ENCODE measurements around the gene SH2D3A.

SH2D3A gene

DNA sequence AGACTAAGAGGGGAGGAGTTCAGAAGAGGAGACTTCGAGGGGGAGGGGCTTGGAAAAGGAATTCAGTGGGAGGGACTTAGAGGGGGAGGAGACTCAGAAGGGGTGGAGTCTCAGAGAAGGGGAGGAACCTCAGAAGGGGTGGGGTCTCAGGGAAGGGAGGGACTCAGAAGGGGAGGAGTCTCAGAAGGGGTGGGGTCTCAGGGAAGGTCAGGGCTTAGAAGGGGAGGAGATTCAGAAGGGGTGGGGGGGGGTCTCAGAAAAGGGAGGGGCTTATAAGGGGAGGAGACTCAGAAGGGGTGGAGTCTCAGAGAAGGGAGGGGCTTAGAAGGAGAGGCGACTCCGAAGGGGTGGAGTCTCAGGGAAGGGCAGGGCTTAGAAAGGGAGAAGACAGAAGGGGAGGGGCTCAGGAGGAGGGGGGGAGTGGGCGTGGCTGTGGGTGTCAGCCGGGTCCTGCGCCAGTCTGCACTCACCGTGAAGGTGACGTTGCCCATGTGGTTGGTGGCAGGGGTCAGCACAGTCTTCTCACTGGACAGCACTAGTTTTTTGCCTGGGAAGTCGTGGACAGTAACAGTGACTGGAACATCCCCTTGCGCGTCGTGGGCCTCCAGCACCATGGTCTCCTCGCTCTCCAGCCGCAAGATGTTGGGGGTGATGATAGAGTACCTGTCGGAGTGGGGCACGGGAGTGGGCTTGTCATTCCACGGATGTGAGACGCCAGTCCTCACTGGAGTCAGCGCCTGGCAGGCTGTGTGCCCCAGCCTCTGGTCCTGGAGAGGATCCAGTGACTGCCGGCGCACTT, 48.3 kb downstream of the SH2D3A start:
- DNase-seq (ENCODE audit: low read depth): no peak
- TF ChIP-seq, protein P1, sequence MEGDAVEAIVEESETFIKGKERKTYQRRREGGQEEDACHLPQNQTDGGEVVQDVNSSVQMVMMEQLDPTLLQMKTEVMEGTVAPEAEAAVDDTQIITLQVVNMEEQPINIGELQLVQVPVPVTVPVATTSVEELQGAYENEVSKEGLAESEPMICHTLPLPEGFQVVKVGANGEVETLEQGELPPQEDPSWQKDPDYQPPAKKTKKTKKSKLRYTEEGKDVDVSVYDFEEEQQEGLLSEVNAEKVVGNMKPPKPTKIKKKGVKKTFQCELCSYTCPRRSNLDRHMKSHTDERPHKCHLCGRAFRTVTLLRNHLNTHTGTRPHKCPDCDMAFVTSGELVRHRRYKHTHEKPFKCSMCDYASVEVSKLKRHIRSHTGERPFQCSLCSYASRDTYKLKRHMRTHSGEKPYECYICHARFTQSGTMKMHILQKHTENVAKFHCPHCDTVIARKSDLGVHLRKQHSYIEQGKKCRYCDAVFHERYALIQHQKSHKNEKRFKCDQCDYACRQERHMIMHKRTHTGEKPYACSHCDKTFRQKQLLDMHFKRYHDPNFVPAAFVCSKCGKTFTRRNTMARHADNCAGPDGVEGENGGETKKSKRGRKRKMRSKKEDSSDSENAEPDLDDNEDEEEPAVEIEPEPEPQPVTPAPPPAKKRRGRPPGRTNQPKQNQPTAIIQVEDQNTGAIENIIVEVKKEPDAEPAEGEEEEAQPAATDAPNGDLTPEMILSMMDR (IDR thresholded peaks at IDR 0.05; ENCODE audit: low read depth, low read length, missing control alignments): no peak
- H3K4me3 ChIP-seq (ENCODE audit: low read depth, low read length): no peak overlapping the region

DNA sequence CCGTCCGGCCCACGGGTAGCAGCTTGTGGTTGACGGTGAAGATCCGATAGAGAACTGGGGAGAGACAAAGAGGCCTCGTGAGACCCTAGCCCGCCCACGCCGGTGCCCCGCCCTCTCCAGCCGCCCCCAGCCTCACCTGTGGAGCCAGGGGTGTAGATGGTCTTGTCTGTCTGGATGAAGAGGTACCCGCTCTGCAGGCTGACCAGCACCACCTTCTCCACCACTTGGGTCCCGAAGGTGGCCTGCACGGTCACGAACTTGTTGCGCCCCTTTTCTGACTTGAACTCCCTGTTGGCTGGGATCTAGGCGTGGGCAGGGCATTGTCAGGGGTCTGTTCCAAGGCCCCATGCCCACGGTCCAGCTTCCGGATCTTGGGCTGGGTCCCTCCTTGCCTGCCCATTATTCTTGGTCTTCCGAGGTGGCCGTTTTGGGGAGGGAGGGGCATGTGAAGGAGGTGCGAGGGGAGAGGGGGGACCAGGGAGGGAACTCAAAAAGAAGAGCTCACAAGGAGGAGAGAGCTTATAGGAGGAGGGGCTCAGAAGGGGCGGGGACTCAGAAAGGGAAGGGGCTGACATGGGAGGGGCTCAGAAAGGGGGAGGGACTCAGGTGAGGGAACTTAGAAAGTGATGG, 49.0 kb downstream of the SH2D3A start:
- TF ChIP-seq, protein P1 (IDR thresholded peaks at IDR 0.05; ENCODE audit: low read depth, low read length, missing control alignments): no peak
- no peak overlapping the region for H3K4me3 ChIP-seq (ENCODE audit: low read depth, low read length)
- no peak for DNase-seq (ENCODE audit: low read depth)

DNA sequence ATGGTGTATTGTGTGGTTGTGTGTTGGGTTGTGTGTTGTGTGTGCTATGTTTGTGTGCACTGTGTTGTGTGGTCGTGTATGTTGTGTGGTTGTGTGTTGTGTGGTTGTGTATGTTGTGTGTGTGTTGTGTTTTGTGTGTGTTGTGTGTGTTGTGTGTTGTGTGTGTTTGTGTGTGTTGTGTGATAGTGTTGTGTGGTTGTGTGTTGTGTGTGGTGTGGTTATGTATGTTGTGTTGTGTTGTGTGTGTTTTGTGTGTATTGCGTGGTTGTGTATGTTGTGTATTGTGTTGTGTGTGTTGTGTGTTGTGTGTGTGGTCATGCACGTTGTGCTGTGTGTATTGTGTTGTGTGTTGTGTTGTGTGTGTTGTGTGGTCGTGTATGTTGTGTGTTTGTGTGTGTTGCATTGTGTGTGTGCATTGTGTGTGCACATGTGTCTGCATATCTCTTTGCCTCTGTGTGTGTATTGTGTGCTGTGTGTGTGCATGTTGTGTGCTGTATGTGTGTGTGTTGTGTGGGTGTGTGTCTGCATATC, 49.7 kb downstream of the SH2D3A start:
- DNase-seq (ENCODE audit: low read depth): no peak
- no peak overlapping the region for H3K4me3 ChIP-seq (ENCODE audit: low read depth, low read length)
- TF ChIP-seq, protein P1 (IDR thresholded peaks at IDR 0.05; ENCODE audit: low read depth, low read length, missing control alignments): no peak

DNA sequence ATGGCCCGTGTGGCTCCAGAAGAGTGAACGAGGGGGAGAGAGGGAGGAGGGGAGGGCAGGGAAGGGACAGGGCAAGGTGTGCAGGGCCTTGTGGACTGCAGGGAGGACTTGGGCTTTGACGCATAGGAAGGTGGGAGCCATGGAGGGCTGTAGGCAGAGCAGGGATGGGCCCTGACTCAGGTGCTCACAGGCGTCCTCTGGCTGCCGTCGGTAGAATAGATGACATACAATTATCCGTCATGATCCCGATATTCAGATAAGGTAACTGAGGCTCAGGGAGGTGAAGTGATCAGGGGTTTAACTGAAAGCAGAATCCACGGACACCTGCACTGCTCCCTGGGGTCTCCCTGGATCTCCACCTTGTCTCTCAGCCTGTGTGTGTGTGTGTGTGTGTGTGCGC, 50.2 kb downstream of the SH2D3A start:
- DNase-seq (ENCODE audit: low read depth): no peak
- TF ChIP-seq, protein P1 (IDR thresholded peaks at IDR 0.05; ENCODE audit: low read depth, low read length, missing control alignments): peak; percentile 31
- no peak overlapping the region for H3K4me3 ChIP-seq (ENCODE audit: low read depth, low read length)

DNA sequence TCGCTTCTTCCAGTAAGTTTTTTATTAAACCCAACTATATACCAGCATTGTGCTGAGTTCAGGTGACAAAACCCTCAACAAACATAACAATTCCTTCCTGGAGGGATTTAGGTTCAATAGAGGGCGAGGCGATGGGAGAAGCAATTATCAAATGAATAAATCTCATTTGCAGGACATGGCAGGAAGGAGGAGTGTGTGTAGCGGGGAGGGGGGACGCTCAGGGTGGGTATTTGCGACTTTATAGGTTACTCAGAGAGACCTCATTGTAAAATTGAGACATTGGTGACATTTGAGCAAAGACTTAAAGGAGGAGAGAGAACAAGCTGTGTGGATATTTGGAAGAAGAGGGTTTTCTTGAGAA, 50.6 kb downstream of the SH2D3A start:
- TF ChIP-seq, protein P1 (IDR thresholded peaks at IDR 0.05; ENCODE audit: low read depth, low read length, missing control alignments): no peak
- no peak overlapping the region for H3K4me3 ChIP-seq (ENCODE audit: low read depth, low read length)
- DNase-seq (ENCODE audit: low read depth): no peak

DNA sequence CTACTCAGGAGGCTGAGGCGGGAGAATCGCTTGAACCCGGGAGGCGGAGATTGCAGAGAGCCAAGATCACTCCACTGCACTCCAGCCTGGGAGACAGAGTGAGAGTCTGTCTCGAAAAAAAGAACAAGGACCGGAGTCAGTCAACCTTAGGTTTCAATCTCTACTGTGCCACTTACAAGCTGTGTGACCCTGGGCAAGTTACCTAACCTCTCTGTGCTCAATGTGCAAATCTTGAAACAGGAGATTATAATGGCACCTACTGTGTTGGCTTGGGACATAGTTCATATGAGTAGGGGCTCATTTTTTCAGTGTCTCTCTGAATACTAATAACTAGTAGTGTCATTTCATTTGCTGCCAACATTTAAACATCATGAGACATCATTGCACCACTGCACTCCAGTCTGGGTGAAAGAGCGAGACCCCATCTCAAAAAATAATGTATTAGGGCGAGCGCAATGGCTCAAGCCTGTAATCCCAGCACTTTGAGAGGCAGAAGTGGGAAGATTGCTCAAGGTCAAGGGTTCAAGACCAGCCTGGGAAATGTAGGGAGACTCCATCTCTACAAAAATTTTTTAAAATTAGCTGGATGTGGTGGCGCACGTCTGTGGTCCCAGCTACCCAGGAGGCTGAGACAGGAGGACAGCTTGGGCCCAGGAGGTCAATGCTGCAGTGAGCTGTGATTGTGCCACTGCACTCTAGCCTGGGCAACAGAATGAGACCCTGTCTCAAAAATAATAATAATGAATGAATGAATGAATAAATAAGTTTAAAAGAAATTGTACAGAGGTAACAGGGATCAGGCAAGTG, 52.3 kb downstream of the SH2D3A start:
- DNase-seq (ENCODE audit: low read depth): no peak
- no peak overlapping the region for H3K4me3 ChIP-seq (ENCODE audit: low read depth, low read length)
- TF ChIP-seq, protein P1 (IDR thresholded peaks at IDR 0.05; ENCODE audit: low read depth, low read length, missing control alignments): no peak
